K562 (cell line): ENCODE data around the gene TAF8. TPM values are rescaled to one million over a fixed set of nuclear protein-coding genes. Genes with fewer than 3 reads are reported as not detected.
A peak's percentile ranks its signal among the peaks of the same experiment; 100 is the strongest.

Experiments used
- FOXP1 ChIP-seq: sonication (generic); formaldehyde crosslinking; IDR thresholded peaks from 2 replicates; pipeline ENCODE4 v1.8.0; 2022; ENCODE audit warnings: mild to moderate bottlenecking, missing genetic modification reagents
- HDAC3 ChIP-seq: fragments of 450-650 bp; IDR thresholded peaks from 2 replicates; pipeline ENCODE4 v1.6.1; 2018; ENCODE audit warnings: borderline replicate concordance, mild to moderate bottlenecking, moderate library complexity; ENCODE audit not compliant: partially characterized antibody
- HNRNPL ChIP-seq: fragments of 200-400 bp; formaldehyde crosslinking; IDR thresholded peaks from 2 replicates; pipeline ENCODE4 v1.6.1; 2017; ENCODE audit warnings: low read depth, mild to moderate bottlenecking, low read length
- L3MBTL2 ChIP-seq: fragments of 450-650 bp; IDR thresholded peaks from 2 replicates; pipeline ENCODE4 v1.6.1; 2016; ENCODE audit warnings: mild to moderate bottlenecking, moderate library complexity
- POLR2H ChIP-seq: IDR thresholded peaks from 2 replicates; pipeline ENCODE4 v1.6.1; 2016; ENCODE audit warnings: missing genetic modification characterization, low read depth, mild to moderate bottlenecking, control low read depth, missing compliant biosample characterization, moderate library complexity
- RBFOX2 ChIP-seq: fragments of 200-400 bp; formaldehyde crosslinking; IDR thresholded peaks from 2 replicates; pipeline ENCODE4 v1.6.1; 2017; ENCODE audit warnings: low read depth, mild to moderate bottlenecking, low read length, moderate library complexity
- polyA plus RNA-seq, 8 experiments: library from polyadenylated mRNA; depleted of rRNA in 4 of 8; stranded (reverse) in 5 of 8; unstranded in 3 of 8; fragments of >200 nt; fragmentation: Nextera tagmentation in 2 of 8; fragmentation: Illumina TruSeq in 1 of 8; extraction: Ambion mirVana in 2 of 8; extraction: Trizol in 1 of 8; gene quantifications; 2 replicates each; pipeline versions ENCODE4 v1.2.1 to v1.2.3, GENCODE V29; 2011 to 2014; ENCODE audit warnings: inconsistent platforms in 1 of 8, missing spikeins in 1 of 8
- total RNA-seq, 7 experiments: library from RNA; depleted of rRNA in 6 of 7; stranded (reverse); fragments of >200 nt in 6 of 7; fragmentation: Illumina TruSeq in 2 of 7; extraction: Trizol in 2 of 7; gene quantifications; 2 replicates each; pipeline versions ENCODE4 v1.2.1 to v1.2.3, GENCODE V29; 2011 to 2021; ENCODE audit warnings: low replicate concordance in 1 of 7
- TF ChIP-seq, protein P1 (sequence below): fragments of 450-650 bp; IDR thresholded peaks from 2 replicates; pipeline ENCODE4 v1.6.1; 2016; ENCODE audit warnings: antibody characterized with exemption
- TF ChIP-seq, protein P2 (sequence below), 2 experiments: fragments of 250-450 bp in 1 of 2; fragments of 450-650 bp in 1 of 2; sonication (Bioruptor Pico) in 1 of 2; IDR thresholded peaks; 2 replicates each; pipeline versions ENCODE4 v1.6.1 to v1.8.0; 2016 to 2021; ENCODE audit warnings: mild to moderate bottlenecking in 2 of 2, moderate library complexity in 2 of 2, missing compliant biosample characterization in 1 of 2, missing genetic modification characterization in 1 of 2
- TF ChIP-seq, protein P3 (sequence below): fragments of 250-450 bp; sonication (Bioruptor Pico); IDR thresholded peaks from 2 replicates; pipeline ENCODE4 v1.9.0; 2021; ENCODE audit warnings: mild to moderate bottlenecking, inconsistent platforms
- TF ChIP-seq, protein P4 (sequence below), 3 experiments: IDR thresholded peaks in 2 of 3; conservative IDR thresholded peaks in 1 of 3; 2 replicates each; pipeline ENCODE4 v1.5.1; 2011 to 2012; ENCODE audit warnings: low read length in 3 of 3, mild to moderate bottlenecking in 3 of 3, control low read depth in 2 of 3, improper control_type of control experiment in 1 of 3, inconsistent platforms in 1 of 3, low read depth in 1 of 3, mixed read lengths in 1 of 3, moderate library complexity in 1 of 3; ENCODE audit not compliant: insufficient read depth in 2 of 3
- TF ChIP-seq, protein P5 (sequence below), 3 experiments: fragments of 200-800 bp in 1 of 3; fragments of 250-450 bp in 1 of 3; fragments of 450-650 bp in 1 of 3; sonication (Bioruptor Pico) in 1 of 3; sonication (Bioruptor generic) in 1 of 3; formaldehyde crosslinking in 1 of 3; IDR thresholded peaks; 2 replicates each; pipeline versions ENCODE4 v1.6.1 to v1.8.0; 2016 to 2022; ENCODE audit warnings: mild to moderate bottlenecking in 2 of 3, missing genetic modification characterization in 2 of 3, missing compliant biosample characterization in 1 of 3, moderate library complexity in 1 of 3
- TF ChIP-seq, protein P6 (sequence below): sonication (generic); formaldehyde crosslinking; IDR thresholded peaks from 2 replicates; pipeline ENCODE4 v1.8.1; 2023; ENCODE audit warnings: mild to moderate bottlenecking, missing genetic modification reagents

Gene TAF8
- total and polyA plus RNA-seq, 9 of the 15 experiments (the other 6 are each of a cell fraction or from before 2014, with no cell fraction given): 29.4 to 84.0 (median 52.6) TPM

DNA sequence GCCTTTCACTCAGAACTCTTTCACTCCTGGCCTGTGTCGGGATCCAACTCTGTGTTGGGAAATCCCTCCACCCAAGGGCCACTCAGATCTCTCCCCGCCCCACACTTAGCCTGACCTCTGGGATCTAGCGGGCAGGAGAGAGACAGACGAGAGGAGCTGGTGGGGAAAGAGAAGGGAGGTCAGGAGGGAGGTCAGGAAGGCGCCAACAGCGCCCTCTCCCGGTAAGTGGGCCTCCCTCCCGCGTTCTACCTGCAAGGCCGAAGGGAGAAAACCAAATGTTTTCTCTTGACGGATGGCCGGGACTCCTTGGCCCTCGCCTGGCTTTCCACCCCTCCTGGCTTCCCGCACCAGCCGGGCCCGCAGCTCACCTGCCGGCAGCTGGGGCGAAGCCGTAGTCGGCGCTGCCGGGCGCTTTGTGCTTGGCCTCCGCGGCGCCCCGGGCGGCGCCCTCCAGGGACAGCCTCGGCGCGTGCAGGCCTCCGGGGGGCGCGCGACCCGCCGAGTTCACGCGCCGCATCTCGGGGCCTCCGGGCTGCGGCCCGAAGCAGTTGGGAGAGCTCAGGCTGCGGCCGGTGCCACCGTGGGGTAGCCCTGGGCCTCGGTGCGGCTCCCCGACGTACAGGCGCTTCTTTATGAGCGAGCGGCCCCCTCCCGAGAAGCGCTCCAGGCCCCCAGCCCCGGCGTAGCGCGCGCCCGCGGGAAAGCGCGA, 53.9 kb downstream of the TAF8 start (continued):
- peak; percentile 94 for TF ChIP-seq RBFOX2
- TF ChIP-seq, protein P1, sequence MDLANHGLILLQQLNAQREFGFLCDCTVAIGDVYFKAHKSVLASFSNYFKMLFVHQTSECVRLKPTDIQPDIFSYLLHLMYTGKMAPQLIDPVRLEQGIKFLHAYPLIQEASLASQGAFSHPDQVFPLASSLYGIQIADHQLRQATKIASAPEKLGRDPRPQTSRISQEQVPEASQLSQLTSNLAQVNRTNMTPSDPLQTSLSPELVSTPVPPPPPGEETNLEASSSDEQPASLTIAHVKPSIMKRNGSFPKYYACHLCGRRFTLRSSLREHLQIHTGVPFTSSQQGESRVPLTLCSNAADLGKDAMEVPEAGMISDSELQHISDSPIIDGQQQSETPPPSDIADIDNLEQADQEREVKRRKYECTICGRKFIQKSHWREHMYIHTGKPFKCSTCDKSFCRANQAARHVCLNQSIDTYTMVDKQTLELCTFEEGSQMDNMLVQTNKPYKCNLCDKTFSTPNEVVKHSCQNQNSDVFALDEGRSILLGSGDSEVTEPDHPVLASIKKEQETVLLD: peak; percentile 64; the same call in 1 of the 2 replicates
- no peak for TF ChIP-seq HDAC3
- TF ChIP-seq, protein P2, sequence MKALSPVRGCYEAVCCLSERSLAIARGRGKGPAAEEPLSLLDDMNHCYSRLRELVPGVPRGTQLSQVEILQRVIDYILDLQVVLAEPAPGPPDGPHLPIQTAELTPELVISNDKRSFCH (CRISPR knock-in tag; IDR thresholded peaks at IDR 0.05): no peak
- TF ChIP-seq, protein P2 (tag; IDR thresholded peaks at IDR 0.05): peak; percentile 89
- TF ChIP-seq HNRNPL: 0 out of 2 replicates have a peak, but pooled peaks have one; percentile 26
- TF ChIP-seq FOXP1: peak; percentile 84
- TF ChIP-seq, protein P3, sequence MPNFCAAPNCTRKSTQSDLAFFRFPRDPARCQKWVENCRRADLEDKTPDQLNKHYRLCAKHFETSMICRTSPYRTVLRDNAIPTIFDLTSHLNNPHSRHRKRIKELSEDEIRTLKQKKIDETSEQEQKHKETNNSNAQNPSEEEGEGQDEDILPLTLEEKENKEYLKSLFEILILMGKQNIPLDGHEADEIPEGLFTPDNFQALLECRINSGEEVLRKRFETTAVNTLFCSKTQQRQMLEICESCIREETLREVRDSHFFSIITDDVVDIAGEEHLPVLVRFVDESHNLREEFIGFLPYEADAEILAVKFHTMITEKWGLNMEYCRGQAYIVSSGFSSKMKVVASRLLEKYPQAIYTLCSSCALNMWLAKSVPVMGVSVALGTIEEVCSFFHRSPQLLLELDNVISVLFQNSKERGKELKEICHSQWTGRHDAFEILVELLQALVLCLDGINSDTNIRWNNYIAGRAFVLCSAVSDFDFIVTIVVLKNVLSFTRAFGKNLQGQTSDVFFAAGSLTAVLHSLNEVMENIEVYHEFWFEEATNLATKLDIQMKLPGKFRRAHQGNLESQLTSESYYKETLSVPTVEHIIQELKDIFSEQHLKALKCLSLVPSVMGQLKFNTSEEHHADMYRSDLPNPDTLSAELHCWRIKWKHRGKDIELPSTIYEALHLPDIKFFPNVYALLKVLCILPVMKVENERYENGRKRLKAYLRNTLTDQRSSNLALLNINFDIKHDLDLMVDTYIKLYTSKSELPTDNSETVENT (CRISPR knock-in tag): peak; percentile 72
- TF ChIP-seq, protein P4, sequence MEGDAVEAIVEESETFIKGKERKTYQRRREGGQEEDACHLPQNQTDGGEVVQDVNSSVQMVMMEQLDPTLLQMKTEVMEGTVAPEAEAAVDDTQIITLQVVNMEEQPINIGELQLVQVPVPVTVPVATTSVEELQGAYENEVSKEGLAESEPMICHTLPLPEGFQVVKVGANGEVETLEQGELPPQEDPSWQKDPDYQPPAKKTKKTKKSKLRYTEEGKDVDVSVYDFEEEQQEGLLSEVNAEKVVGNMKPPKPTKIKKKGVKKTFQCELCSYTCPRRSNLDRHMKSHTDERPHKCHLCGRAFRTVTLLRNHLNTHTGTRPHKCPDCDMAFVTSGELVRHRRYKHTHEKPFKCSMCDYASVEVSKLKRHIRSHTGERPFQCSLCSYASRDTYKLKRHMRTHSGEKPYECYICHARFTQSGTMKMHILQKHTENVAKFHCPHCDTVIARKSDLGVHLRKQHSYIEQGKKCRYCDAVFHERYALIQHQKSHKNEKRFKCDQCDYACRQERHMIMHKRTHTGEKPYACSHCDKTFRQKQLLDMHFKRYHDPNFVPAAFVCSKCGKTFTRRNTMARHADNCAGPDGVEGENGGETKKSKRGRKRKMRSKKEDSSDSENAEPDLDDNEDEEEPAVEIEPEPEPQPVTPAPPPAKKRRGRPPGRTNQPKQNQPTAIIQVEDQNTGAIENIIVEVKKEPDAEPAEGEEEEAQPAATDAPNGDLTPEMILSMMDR (IDR thresholded peaks at IDR 0.05 in 2 of 3, conservative IDR thresholded peaks at IDR 0.05 in 1 of 3; ENCODE audit: insufficient read depth in 2 of 3, low read depth in 1 of 3, low read length in 3 of 3): peak; percentile 89 to 99 (median 94)
- TF ChIP-seq POLR2H (tag): no peak; the same call in 1 of the 2 replicates
- TF ChIP-seq L3MBTL2: peak; percentile 97
- TF ChIP-seq, protein P5, sequence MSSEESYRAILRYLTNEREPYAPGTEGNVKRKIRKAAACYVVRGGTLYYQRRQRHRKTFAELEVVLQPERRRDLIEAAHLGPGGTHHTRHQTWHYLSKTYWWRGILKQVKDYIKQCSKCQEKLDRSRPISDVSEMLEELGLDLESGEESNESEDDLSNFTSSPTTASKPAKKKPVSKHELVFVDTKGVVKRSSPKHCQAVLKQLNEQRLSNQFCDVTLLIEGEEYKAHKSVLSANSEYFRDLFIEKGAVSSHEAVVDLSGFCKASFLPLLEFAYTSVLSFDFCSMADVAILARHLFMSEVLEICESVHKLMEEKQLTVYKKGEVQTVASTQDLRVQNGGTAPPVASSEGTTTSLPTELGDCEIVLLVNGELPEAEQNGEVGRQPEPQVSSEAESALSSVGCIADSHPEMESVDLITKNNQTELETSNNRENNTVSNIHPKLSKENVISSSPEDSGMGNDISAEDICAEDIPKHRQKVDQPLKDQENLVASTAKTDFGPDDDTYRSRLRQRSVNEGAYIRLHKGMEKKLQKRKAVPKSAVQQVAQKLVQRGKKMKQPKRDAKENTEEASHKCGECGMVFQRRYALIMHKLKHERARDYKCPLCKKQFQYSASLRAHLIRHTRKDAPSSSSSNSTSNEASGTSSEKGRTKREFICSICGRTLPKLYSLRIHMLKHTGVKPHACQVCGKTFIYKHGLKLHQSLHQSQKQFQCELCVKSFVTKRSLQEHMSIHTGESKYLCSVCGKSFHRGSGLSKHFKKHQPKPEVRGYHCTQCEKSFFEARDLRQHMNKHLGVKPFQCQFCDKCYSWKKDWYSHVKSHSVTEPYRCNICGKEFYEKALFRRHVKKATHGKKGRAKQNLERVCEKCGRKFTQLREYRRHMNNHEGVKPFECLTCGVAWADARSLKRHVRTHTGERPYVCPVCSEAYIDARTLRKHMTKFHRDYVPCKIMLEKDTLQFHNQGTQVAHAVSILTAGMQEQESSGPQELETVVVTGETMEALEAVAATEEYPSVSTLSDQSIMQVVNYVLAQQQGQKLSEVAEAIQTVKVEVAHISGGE (CRISPR knock-in tag; IDR thresholded peaks at IDR 0.05): peak in 1 of 3 experiments; percentile 72; a peak in 2 of 6 replicates
- TF ChIP-seq, protein P6, sequence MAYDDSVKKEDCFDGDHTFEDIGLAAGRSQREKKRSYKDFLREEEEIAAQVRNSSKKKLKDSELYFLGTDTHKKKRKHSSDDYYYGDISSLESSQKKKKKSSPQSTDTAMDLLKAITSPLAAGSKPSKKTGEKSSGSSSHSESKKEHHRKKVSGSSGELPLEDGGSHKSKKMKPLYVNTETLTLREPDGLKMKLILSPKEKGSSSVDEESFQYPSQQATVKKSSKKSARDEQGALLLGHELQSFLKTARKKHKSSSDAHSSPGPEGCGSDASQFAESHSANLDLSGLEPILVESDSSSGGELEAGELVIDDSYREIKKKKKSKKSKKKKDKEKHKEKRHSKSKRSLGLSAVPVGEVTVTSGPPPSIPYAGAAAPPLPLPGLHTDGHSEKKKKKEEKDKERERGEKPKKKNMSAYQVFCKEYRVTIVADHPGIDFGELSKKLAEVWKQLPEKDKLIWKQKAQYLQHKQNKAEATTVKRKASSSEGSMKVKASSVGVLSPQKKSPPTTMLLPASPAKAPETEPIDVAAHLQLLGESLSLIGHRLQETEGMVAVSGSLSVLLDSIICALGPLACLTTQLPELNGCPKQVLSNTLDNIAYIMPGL (CRISPR knock-in tag): peak; percentile 98
